ENCODE results near the gene DNAJB14.

The DNAJB14 gene

GRCh38 chr4:99946356-99947189 is at the start of gene DNAJB14:
TSS of gene DNAJB14 (minus strand) at chr4:99946618. CDS start at chr4:99946571, 47 bp downstream.
- H3K27me3 ChIP-seq (replicated peaks; ENCODE audit: control insufficient read depth, insufficient read depth, low read length), result no peaks in the 10 kb centered on the region
- H3K9me3 ChIP-seq (ENCODE audit: control insufficient read depth, low read length), result no peaks in the 10 kb centered on the region
- peaks cover 2% of the 10 kb centered on the region for H3K36me3 ChIP-seq (ENCODE audit: control insufficient read depth, insufficient read depth, low read length, severe bottlenecking)
- peak within 1 kb of the TSS; percentile 89 for H3K4me3 ChIP-seq (ENCODE audit: low read length)
- peak; percentile 87 for DNase-seq (ENCODE audit: low read depth)
- peak within 1 kb of the TSS; percentile 89 for H3K9ac ChIP-seq (ENCODE audit: low read length)
- H3K4me1 ChIP-seq (ENCODE audit: control insufficient read depth, insufficient read depth, low read length), result peaks cover 51% of the 10 kb centered on the region

- DNase-seq (ENCODE audit: low read depth), result no peak
- no peak overlapping the region for H3K4me3 ChIP-seq (ENCODE audit: low read length)
- no peaks in the 10 kb centered on the region for H3K27me3 ChIP-seq (replicated peaks; ENCODE audit: control insufficient read depth, insufficient read depth, low read length)
- H3K9me3 ChIP-seq (ENCODE audit: control insufficient read depth, low read length), result no peaks in the 10 kb centered on the region
- peaks cover 11% of the 10 kb centered on the region for H3K4me1 ChIP-seq (ENCODE audit: control insufficient read depth, insufficient read depth, low read length)
- H3K9ac ChIP-seq (ENCODE audit: low read length), result no peak overlapping the region
- no peaks in the 10 kb centered on the region for H3K36me3 ChIP-seq (ENCODE audit: control insufficient read depth, insufficient read depth, low read length, severe bottlenecking)
Measured at GRCh38 chr4:99991741-99992140, 45.3 kb upstream of the DNAJB14 start.

- Histone ChIP-seq H3K36me3 (ENCODE audit: control insufficient read depth, insufficient read depth, low read length, severe bottlenecking) (no peaks in the 10 kb centered on the region), H3K4me1 (ENCODE audit: control insufficient read depth, insufficient read depth, low read length) (peaks cover 11% of the 10 kb centered on the region), H3K9me3 (ENCODE audit: control insufficient read depth, low read length) (no peaks in the 10 kb centered on the region), H3K4me3 (ENCODE audit: low read length) (no peak overlapping the region), H3K27me3 (replicated peaks; ENCODE audit: control insufficient read depth, insufficient read depth, low read length) (no peaks in the 10 kb centered on the region), H3K9ac (ENCODE audit: low read length) (no peak overlapping the region)
- DNase-seq (ENCODE audit: low read depth), result no peak
Measured at GRCh38 chr4:99987681-99988080, 41.3 kb upstream of the DNAJB14 start.

- Histone ChIP-seq H3K4me3 (ENCODE audit: low read length) (no peak overlapping the region), H3K4me1 (ENCODE audit: control insufficient read depth, insufficient read depth, low read length) (peaks cover 3% of the 10 kb centered on the region)
Measured at GRCh38 chr4:99986792-99987191, 40.4 kb upstream of the DNAJB14 start.

GRCh38 chr4:99983289-99983943 is 37.0 kb upstream of the DNAJB14 start:
- no peaks in the 10 kb centered on the region for H3K9me3 ChIP-seq (ENCODE audit: control insufficient read depth, low read length)
- H3K36me3 ChIP-seq (ENCODE audit: control insufficient read depth, insufficient read depth, low read length, severe bottlenecking), result no peaks in the 10 kb centered on the region
- H3K27me3 ChIP-seq (replicated peaks; ENCODE audit: control insufficient read depth, insufficient read depth, low read length), result no peaks in the 10 kb centered on the region
- H3K4me1 ChIP-seq (ENCODE audit: control insufficient read depth, insufficient read depth, low read length), result no peaks in the 10 kb centered on the region
- no peak overlapping the region for H3K4me3 ChIP-seq (ENCODE audit: low read length)
- H3K9ac ChIP-seq (ENCODE audit: low read length), result no peak overlapping the region
- no peak for DNase-seq (ENCODE audit: low read depth)

More at GRCh38 chr4:99986792-99987191, 40.4 kb upstream of the DNAJB14 start:
- no peaks in the 10 kb centered on the region for H3K36me3 ChIP-seq (ENCODE audit: control insufficient read depth, insufficient read depth, low read length, severe bottlenecking)
- no peaks in the 10 kb centered on the region for H3K27me3 ChIP-seq (replicated peaks; ENCODE audit: control insufficient read depth, insufficient read depth, low read length)
- H3K9me3 ChIP-seq (ENCODE audit: control insufficient read depth, low read length), result no peaks in the 10 kb centered on the region
- H3K9ac ChIP-seq (ENCODE audit: low read length), result no peak overlapping the region
- no peak for DNase-seq (ENCODE audit: low read depth)

GRCh38 chr4:99979872-99980271 is 33.5 kb upstream of the DNAJB14 start:
- no peak overlapping the region for H3K9ac ChIP-seq (ENCODE audit: low read length)
- no peaks in the 10 kb centered on the region for H3K36me3 ChIP-seq (ENCODE audit: control insufficient read depth, insufficient read depth, low read length, severe bottlenecking)
- no peaks in the 10 kb centered on the region for H3K9me3 ChIP-seq (ENCODE audit: control insufficient read depth, low read length)
- H3K4me1 ChIP-seq (ENCODE audit: control insufficient read depth, insufficient read depth, low read length), result no peaks in the 10 kb centered on the region
- H3K4me3 ChIP-seq (ENCODE audit: low read length), result no peak overlapping the region
- H3K27me3 ChIP-seq (replicated peaks; ENCODE audit: control insufficient read depth, insufficient read depth, low read length), result no peaks in the 10 kb centered on the region
- DNase-seq (ENCODE audit: low read depth), result peak; percentile 33

GRCh38 chr4:99971453-99972111 is 25.2 kb upstream of the DNAJB14 start:
- no peaks in the 10 kb centered on the region for H3K36me3 ChIP-seq (ENCODE audit: control insufficient read depth, insufficient read depth, low read length, severe bottlenecking)
- H3K27me3 ChIP-seq (replicated peaks; ENCODE audit: control insufficient read depth, insufficient read depth, low read length), result no peaks in the 10 kb centered on the region
- DNase-seq (ENCODE audit: low read depth), result no peak
- no peak overlapping the region for H3K4me3 ChIP-seq (ENCODE audit: low read length)
- peaks cover 4% of the 10 kb centered on the region for H3K4me1 ChIP-seq (ENCODE audit: control insufficient read depth, insufficient read depth, low read length)
- no peak overlapping the region for H3K9ac ChIP-seq (ENCODE audit: low read length)
- H3K9me3 ChIP-seq (ENCODE audit: control insufficient read depth, low read length), result no peaks in the 10 kb centered on the region

GRCh38 chr4:99968330-99968729 is 21.9 kb upstream of the DNAJB14 start:
- Histone ChIP-seq H3K9me3 (ENCODE audit: control insufficient read depth, low read length) (no peaks in the 10 kb centered on the region), H3K4me3 (ENCODE audit: low read length) (no peak overlapping the region), H3K4me1 (ENCODE audit: control insufficient read depth, insufficient read depth, low read length) (peaks cover 4% of the 10 kb centered on the region), H3K27me3 (replicated peaks; ENCODE audit: control insufficient read depth, insufficient read depth, low read length) (no peaks in the 10 kb centered on the region), H3K9ac (ENCODE audit: low read length) (no peak overlapping the region), H3K36me3 (ENCODE audit: control insufficient read depth, insufficient read depth, low read length, severe bottlenecking) (no peaks in the 10 kb centered on the region)
- peak; percentile 61 for DNase-seq (ENCODE audit: low read depth)

- Histone ChIP-seq H3K9me3 (ENCODE audit: control insufficient read depth, low read length) (no peaks in the 10 kb centered on the region), H3K36me3 (ENCODE audit: control insufficient read depth, insufficient read depth, low read length, severe bottlenecking) (no peaks in the 10 kb centered on the region), H3K4me1 (ENCODE audit: control insufficient read depth, insufficient read depth, low read length) (peaks cover 4% of the 10 kb centered on the region), H3K27me3 (replicated peaks; ENCODE audit: control insufficient read depth, insufficient read depth, low read length) (no peaks in the 10 kb centered on the region), H3K9ac (ENCODE audit: low read length) (no peak overlapping the region), H3K4me3 (ENCODE audit: low read length) (no peak overlapping the region)
- no peak for DNase-seq (ENCODE audit: low read depth)
Measured at GRCh38 chr4:99966692-99967091, 20.3 kb upstream of the DNAJB14 start.

- Histone ChIP-seq H3K9me3 (ENCODE audit: control insufficient read depth, low read length) (no peaks in the 10 kb centered on the region), H3K36me3 (ENCODE audit: control insufficient read depth, insufficient read depth, low read length, severe bottlenecking) (no peaks in the 10 kb centered on the region), H3K4me1 (ENCODE audit: control insufficient read depth, insufficient read depth, low read length) (peaks cover 6% of the 10 kb centered on the region), H3K27me3 (replicated peaks; ENCODE audit: control insufficient read depth, insufficient read depth, low read length) (no peaks in the 10 kb centered on the region), H3K9ac (ENCODE audit: low read length) (no peak overlapping the region), H3K4me3 (ENCODE audit: low read length) (no peak overlapping the region)
- no peak for DNase-seq (ENCODE audit: low read depth)
Measured at GRCh38 chr4:99965674-99966350, 19.4 kb upstream of the DNAJB14 start.

GRCh38 chr4:99965173-99965572 is 18.8 kb upstream of the DNAJB14 start:
- no peak for DNase-seq (ENCODE audit: low read depth)
- H3K27me3 ChIP-seq (replicated peaks; ENCODE audit: control insufficient read depth, insufficient read depth, low read length), result no peaks in the 10 kb centered on the region
- peaks cover 8% of the 10 kb centered on the region for H3K4me1 ChIP-seq (ENCODE audit: control insufficient read depth, insufficient read depth, low read length)
- H3K9ac ChIP-seq (ENCODE audit: low read length), result no peak overlapping the region
- no peak overlapping the region for H3K4me3 ChIP-seq (ENCODE audit: low read length)
- H3K36me3 ChIP-seq (ENCODE audit: control insufficient read depth, insufficient read depth, low read length, severe bottlenecking), result no peaks in the 10 kb centered on the region
- H3K9me3 ChIP-seq (ENCODE audit: control insufficient read depth, low read length), result no peaks in the 10 kb centered on the region
